ENCODE measurements around the gene PRMT9.

The PRMT9 gene

GRCh38 chr4:147682755-147683154, 1.2 kb downstream of the PRMT9 start:
- no peak for DNase-seq (ENCODE audit: low read depth in 2 of 3, low spot score in 2 of 3)

GRCh38 chr4:147678796-147679549, 5.0 kb downstream of the PRMT9 start:
- no peak for DNase-seq (ENCODE audit: low read depth in 2 of 3, low spot score in 2 of 3)

GRCh38 chr4:147678106-147678505, 5.9 kb downstream of the PRMT9 start:
- DNase-seq (ENCODE audit: low read depth in 2 of 3, low spot score in 2 of 3): no peak

GRCh38 chr4:147674496-147674895, 9.5 kb downstream of the PRMT9 start:
- DNase-seq (ENCODE audit: low read depth in 2 of 3, low spot score in 2 of 3): no peak

- DNase-seq (ENCODE audit: low read depth in 2 of 3, low spot score in 2 of 3): no peak
Measured at GRCh38 chr4:147674073-147674472, 9.9 kb downstream of the PRMT9 start.

- no peak for DNase-seq (ENCODE audit: low read depth in 2 of 3, low spot score in 2 of 3)
Measured at GRCh38 chr4:147658501-147658900, 25.5 kb downstream of the PRMT9 start.

- no peak for DNase-seq (ENCODE audit: low read depth in 2 of 3, low spot score in 2 of 3)
Measured at GRCh38 chr4:147655639-147656038, 28.3 kb downstream of the PRMT9 start.

GRCh38 chr4:147651563-147651962, 32.4 kb downstream of the PRMT9 start:
- no peak for DNase-seq (ENCODE audit: low read depth in 2 of 3, low spot score in 2 of 3)

GRCh38 chr4:147648656-147649055, 35.3 kb downstream of the PRMT9 start:
- DNase-seq (ENCODE audit: low read depth in 2 of 3, low spot score in 2 of 3): no peak

GRCh38 chr4:147645099-147645498, 38.9 kb downstream of the PRMT9 start:
- DNase-seq (ENCODE audit: low read depth in 2 of 3, low spot score in 2 of 3): no peak

GRCh38 chr4:147644471-147644870, 39.5 kb downstream of the PRMT9 start:
- no peak for DNase-seq (ENCODE audit: low read depth in 2 of 3, low spot score in 2 of 3)

GRCh38 chr4:147643616-147644015, 40.3 kb downstream of the PRMT9 start:
- DNase-seq (ENCODE audit: low read depth in 2 of 3, low spot score in 2 of 3): no peak

- DNase-seq (ENCODE audit: low read depth in 2 of 3, low spot score in 2 of 3): no peak
Measured at GRCh38 chr4:147640331-147640730, 43.6 kb downstream of the PRMT9 start.

- no peak for DNase-seq (ENCODE audit: low read depth in 2 of 3, low spot score in 2 of 3)
Measured at GRCh38 chr4:147639388-147639787, 44.6 kb downstream of the PRMT9 start.

GRCh38 chr4:147638942-147639341, 45.0 kb downstream of the PRMT9 start:
- no peak for DNase-seq (ENCODE audit: low read depth in 2 of 3, low spot score in 2 of 3)

- no peak for DNase-seq (ENCODE audit: low read depth in 2 of 3, low spot score in 2 of 3)
Measured at GRCh38 chr4:147638365-147638764, 45.6 kb downstream of the PRMT9 start.

- DNase-seq (ENCODE audit: low read depth in 2 of 3, low spot score in 2 of 3): no peak
Measured at GRCh38 chr4:147635348-147635747, 48.6 kb downstream of the PRMT9 start.

GRCh38 chr4:147633643-147634042, 50.3 kb downstream of the PRMT9 start:
- DNase-seq (ENCODE audit: low read depth in 2 of 3, low spot score in 2 of 3): no peak

- DNase-seq (ENCODE audit: low read depth in 2 of 3, low spot score in 2 of 3): no peak
Measured at GRCh38 chr4:147633113-147633512, 50.9 kb downstream of the PRMT9 start.

GRCh38 chr4:147629783-147630730, 53.9 kb downstream of the PRMT9 start:
- DNase-seq (ENCODE audit: low read depth in 2 of 3, low spot score in 2 of 3): no peak

- DNase-seq (ENCODE audit: low read depth in 2 of 3, low spot score in 2 of 3): no peak
Measured at GRCh38 chr4:147628415-147628814, 55.5 kb downstream of the PRMT9 start.

GRCh38 chr4:147626903-147627302, 57.1 kb downstream of the PRMT9 start:
- DNase-seq (ENCODE audit: low read depth in 2 of 3, low spot score in 2 of 3): no peak

All from activated CD8-positive, alpha-beta memory T cell treated with anti-CD3 and anti-CD28 coated beads for 48 hours (primary cell).